ENCODE data around the gene EDIL3.

DNA sequence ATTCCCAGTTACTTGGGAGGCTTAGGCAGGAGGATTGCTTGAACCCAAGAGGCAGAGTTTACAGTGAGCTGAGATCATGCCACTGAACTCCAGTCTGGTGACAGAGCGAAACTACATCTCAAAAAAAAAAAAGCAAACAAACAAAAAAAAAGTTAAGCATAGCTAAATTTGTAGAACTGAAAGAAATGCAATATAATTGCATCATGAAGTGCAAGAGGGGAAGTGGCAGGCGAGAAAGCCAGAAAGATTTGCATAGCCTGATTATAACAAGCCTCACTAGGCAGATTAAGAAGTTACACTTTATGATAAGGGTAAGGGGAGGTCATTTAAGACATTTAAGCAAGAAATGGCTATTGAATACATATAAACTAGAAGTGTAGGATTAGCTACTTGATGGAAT is 187.1 kb downstream of the EDIL3 start:
- no peak for TF ChIP-seq POLR2A (IDR thresholded peaks at IDR 0.05)
- TF ChIP-seq, protein P1, sequence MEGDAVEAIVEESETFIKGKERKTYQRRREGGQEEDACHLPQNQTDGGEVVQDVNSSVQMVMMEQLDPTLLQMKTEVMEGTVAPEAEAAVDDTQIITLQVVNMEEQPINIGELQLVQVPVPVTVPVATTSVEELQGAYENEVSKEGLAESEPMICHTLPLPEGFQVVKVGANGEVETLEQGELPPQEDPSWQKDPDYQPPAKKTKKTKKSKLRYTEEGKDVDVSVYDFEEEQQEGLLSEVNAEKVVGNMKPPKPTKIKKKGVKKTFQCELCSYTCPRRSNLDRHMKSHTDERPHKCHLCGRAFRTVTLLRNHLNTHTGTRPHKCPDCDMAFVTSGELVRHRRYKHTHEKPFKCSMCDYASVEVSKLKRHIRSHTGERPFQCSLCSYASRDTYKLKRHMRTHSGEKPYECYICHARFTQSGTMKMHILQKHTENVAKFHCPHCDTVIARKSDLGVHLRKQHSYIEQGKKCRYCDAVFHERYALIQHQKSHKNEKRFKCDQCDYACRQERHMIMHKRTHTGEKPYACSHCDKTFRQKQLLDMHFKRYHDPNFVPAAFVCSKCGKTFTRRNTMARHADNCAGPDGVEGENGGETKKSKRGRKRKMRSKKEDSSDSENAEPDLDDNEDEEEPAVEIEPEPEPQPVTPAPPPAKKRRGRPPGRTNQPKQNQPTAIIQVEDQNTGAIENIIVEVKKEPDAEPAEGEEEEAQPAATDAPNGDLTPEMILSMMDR (IDR thresholded peaks at IDR 0.05): no peak
- no peak for TF ChIP-seq EP300 (IDR thresholded peaks at IDR 0.05; ENCODE audit: low read depth)
- no peak for TF ChIP-seq POLR2AphosphoS5 (IDR thresholded peaks at IDR 0.05)
